HG03108 (cell line): Measurements from ENCODE around the gene CXorf38.
"Not testable (repeated sequence)": the region's sequence is repeated elsewhere in the genome, so short reads cannot be mapped to it uniquely, and the experiment has no call there.

Source experiments
- ATAC-seq: cut with Tn5 transposase; IDR thresholded peaks from one replicate; pipeline ENCODE4 v1.9.1; 2021; ENCODE audit warnings: moderate library complexity; ENCODE audit not compliant: unreplicated experiment

CXorf38 gene

GRCh38 chrX:40632199-40632598, 15.2 kb downstream of the CXorf38 start:
- no peak for ATAC-seq

DNA sequence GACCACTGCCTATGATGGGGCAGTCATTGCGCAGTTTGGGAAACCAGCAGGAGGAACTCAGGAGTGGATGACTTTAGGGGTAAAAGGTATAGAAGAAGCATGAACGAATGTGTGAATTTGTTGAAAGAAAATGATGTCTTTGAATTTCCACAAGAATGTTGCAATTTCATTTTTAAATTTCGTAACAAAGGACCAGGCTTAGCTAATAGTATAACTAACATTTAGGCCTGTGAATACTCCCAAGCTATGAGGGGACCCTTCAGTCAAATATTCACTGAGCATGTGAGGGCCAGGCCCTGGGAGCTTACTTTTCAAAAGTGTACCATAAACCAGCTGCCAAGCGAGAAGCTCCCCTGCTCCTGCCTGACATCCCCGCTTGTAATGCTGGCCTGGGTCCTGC, 18.9 kb downstream of the CXorf38 start:
- no peak for ATAC-seq

GRCh38 chrX:40625294-40625693, 22.1 kb downstream of the CXorf38 start:
- ATAC-seq: no peak

GRCh38 chrX:40623665-40624064, 23.7 kb downstream of the CXorf38 start:
- no peak for ATAC-seq

GRCh38 chrX:40623139-40623536, 24.2 kb downstream of the CXorf38 start, which contains the start of gene MPC1L:
Gene MPC1L (plus strand): TSS chrX:40623428. CDS start chrX:40623566, 138 bp downstream.
- no peak for ATAC-seq

DNA sequence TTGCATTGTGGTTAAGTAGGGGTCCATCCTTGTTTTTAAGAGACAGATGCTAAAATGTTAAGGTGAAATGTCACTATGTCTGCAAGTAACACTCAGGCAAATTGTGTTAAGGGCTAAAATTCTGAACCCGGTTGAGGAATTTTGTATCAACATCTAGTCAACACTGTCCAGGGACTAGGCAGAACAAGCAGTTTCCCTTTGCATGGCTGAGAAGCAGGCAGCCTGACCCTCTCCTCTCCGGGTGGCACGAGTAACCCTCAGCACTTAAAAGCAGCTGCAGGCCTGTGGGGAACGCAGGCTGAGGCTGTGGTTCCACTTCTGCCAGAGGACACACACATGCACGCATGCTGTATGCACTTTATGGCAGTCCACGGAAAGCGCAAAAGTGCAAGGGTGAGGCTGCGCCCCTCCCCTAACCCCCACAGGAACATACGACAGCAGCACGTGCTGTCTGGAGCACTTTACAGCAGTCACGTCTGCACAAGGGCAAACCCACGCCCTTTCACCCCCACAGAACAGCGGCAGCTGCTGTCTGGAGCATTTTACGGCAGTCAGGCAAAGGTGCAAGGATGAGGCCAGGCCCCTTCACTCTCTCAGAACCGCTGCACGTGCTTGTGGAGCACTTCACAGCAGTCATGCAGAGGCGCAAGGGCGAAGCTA, 24.8 kb downstream of the CXorf38 start:
- ATAC-seq: no peak

DNA sequence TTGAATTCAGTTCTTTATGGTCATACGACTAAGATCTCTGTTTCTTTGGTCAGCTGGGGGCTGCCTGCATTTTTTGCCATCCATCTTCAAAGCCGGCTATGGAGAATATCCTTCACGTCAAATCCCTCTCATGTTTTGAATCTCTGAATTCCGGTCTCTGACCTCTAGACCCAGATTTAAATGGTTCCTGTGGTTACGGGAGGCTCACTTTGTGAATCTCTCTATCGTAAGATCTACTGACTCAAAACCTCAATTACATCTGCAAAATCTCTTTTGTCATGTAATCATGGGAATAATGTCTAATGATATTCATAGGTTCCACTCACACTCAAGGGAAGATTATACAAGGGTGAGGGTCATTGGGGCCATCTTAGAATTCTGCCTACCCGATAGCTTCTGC, 29.8 kb downstream of the CXorf38 start:
- ATAC-seq: no peak

GRCh38 chrX:40615976-40616375, 31.4 kb downstream of the CXorf38 start:
- no peak for ATAC-seq

- ATAC-seq: no peak
Observed at GRCh38 chrX:40612511-40612910, 34.9 kb downstream of the CXorf38 start.

DNA sequence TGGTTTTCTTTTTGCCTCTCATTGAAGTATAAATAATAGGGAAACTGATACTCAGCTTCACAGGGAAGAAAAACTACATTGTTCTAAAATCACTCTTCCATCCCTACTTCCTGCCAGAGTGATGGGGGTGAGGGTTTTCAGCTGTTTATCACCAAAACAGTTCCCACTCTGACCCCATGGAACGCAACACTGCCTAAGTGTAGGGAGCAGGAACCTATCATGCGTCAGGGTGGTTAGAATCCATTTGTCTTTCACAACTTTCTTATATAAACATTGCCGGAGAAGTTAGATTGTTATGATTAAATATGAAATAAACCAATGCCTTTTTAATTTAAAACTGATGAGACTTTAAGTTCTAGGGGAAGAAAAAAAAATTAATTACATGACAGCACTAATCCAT, 40.0 kb downstream of the CXorf38 start:
- no peak for ATAC-seq

DNA sequence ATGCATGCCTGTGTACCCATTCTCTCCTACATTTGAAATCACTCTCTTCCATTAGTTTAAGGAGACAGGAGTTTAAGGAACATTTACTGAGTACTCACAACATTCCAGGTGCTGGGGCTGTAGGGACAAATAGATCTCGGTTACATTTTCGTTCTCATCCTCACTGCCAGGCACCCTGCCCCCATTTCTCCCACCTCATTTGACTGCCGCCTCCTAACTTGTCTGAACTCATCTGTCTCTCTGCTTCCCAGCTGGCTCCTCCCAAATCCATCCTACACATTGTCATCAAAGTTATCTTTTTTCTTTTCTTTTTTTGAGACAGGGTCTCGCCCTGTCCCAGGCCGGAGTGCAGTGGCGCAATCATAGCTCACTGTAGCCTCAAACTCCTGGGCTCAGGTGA, 43.9 kb downstream of the CXorf38 start:
- ATAC-seq: no peak

DNA sequence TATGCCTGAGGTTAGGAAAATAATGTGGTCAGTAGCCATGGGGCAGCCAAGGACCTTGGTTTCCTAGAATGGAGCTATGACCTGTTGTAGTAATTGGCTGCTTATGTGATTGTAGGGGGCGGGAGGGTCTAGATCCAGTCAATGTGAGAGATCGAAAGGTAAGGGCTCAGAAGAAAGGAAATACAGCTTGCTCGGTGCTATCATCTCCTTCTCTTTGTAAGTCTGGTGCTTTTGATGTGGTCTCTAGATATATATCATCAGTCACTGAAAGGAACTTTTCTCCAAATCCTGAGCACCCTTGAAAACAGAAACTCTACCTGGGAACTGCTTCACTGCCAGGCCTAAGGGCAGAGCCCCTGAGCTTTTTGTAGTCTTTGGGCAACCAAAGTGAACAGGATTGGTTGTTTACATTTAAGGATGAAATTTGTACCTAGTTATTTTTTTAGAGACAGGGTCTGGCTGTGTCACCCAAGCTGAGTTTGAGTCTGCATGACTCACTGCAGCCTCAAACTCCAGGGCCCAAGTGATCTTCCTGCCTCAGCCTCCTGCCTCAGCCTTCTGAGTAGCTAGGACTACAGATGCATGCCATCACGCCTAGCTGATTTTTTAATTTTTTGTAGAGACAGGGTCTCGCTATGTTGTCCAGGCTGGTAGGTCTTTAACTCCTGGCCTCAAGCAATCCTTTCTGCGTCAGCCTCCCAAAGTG, 57.6 kb downstream of the CXorf38 start:
- not testable (repeated sequence) for ATAC-seq

DNA sequence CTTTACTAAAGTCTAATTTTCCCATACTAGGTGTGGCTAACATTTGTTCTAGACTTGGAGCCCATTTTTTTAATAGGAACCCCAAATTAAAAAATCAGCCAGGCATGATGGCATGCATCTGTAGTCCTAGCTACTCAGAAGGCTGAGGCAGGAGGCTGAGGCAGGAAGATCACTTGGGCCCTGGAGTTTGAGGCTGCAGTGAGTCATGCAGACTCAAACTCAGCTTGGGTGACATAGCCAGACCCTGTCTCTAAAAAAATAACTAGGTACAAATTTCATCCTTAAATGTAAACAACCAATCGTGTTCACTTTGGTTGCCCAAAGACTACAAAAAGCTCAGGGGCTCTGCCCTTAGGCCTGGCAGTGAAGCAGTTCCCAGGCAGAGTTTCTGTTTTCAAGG, 59.7 kb downstream of the CXorf38 start:
- not testable (repeated sequence) for ATAC-seq

GRCh38 chrX:40582811-40583210, 64.5 kb downstream of the CXorf38 start:
- no peak for ATAC-seq

GRCh38 chrX:40582178-40582577, 65.2 kb downstream of the CXorf38 start:
- ATAC-seq: not testable (repeated sequence)

GRCh38 chrX:40581336-40581920, 65.9 kb downstream of the CXorf38 start:
- no peak for ATAC-seq

DNA sequence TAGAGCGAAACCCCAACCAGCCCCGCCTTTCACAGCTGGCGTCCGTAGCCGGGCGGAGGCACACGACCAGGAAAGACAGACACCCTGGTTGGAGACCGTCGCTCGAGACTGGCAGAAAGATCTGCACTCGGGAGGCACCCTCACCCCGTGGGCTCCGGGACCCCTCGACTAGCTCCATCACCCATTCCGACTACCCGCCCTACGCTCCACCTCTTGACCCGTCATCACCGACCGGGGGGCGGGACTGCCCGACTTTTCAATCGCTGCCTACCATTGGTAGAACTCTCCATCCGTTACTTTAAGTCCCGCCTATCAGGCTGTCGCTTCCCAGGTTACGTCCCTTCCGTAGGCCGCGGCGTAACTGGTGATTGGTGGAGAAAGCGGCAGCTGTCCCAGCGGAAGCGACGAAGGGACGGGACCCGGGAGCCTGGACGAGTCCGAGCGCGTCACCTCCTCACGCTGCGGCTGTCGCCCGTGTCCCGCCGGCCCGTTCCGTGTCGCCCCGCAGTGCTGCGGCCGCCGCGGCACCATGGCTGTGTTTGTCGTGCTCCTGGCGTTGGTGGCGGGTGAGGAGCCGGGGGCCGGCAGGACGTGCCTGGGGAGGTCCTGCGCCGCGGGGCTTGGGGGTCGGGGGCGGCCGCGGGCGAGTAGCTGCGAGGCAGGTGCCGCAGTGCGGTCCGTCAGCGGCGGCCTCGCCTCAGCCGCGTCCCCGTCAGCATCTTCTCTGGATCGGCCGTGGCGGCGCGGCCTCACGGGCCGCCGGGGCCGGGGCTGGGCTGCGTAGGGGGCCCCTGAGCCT, 66.6 kb downstream of the CXorf38 start, which contains the start of gene ATP6AP2:
TSS of gene ATP6AP2 (plus strand) at position 434 of the 799 bp plus-strand sequence. CDS start at position 530, 96 bp downstream.
- peak; percentile 97 for ATAC-seq

- peak; percentile 35 for ATAC-seq
Observed at GRCh38 chrX:40579900-40580536, 67.3 kb downstream of the CXorf38 start.

- no peak for ATAC-seq
Observed at GRCh38 chrX:40579141-40579540, 68.2 kb downstream of the CXorf38 start.

DNA sequence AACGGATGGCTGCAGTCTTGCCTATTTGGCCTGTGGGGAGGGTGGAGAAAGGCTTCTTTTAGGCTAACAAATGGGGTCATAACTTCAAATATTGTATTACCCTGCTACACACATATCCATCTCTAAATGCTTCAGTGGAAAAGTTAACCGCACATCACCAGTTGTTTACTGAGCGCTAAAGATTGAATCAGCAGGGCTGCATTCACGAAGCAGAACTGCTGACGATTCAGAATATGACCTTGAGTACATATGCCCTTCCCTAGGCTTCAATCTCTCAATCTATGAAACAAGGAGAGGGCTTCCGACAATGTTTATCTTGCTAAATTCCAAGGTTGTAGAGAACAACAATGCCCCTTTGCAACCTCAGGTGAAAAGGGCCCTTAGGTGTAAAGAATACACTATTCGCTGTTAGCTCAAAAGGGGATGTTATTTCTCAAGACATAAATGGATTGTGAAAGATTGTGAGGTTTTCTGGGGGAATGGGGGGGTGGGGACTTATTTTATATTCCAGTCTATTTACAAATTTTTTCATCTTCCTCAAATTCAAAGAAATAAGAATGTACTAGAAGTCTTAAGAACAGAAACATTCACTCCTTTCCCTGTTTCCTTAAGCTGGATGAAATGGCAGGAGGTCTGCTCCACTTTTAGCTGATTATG, 69.2 kb downstream of the CXorf38 start:
- ATAC-seq: no peak
